ENCODE data around the gene CNTNAP5. TPM values are rescaled to one million over a fixed set of nuclear protein-coding genes. Genes with fewer than 3 reads are reported as not detected.

The CNTNAP5 gene
- total and polyA plus RNA-seq, 2 donors (not counting 3 experiments of a cell fraction or from before 2014, with no cell fraction given) = not detected

GRCh38 chr2:124053796-124054195, 28.7 kb downstream of the CNTNAP5 start:
- Histone ChIP-seq H3K4me3 (replicated peaks in 1 of 3; ENCODE audit: insufficient read depth in 1 of 3, low read depth in 1 of 3, low read length in 3 of 3) (no peak overlapping the region), H3K9me1 (replicated peaks; ENCODE audit: control insufficient read depth, extremely low read depth, insufficient read depth, low read length) (no peaks in the 10 kb centered on the region), H3K9me3 (replicated peaks; ENCODE audit: control insufficient read depth, insufficient read depth, low read length) (no peaks in the 10 kb centered on the region), H3K27me3 (ENCODE audit: control insufficient read depth in 2 of 2, insufficient read depth in 2 of 2, low read length in 2 of 2) (no peaks in the 10 kb centered on the region), H4K20me1 (replicated peaks; ENCODE audit: control insufficient read depth, extremely low read depth, insufficient read depth, low read length) (no peaks in the 10 kb centered on the region), H3K79me2 (ENCODE audit: control insufficient read depth, insufficient read depth, low read length) (no peaks in the 10 kb centered on the region), H3K36me3 (ENCODE audit: control insufficient read depth in 2 of 2, extremely low read depth in 1 of 2, insufficient read depth in 2 of 2, low read length in 2 of 2) (no peaks in the 10 kb centered on the region), H3K9ac (replicated peaks; ENCODE audit: extremely low read depth, insufficient read depth, low read length) (no peak overlapping the region), H3K4me1 (ENCODE audit: control insufficient read depth, extremely low read depth, insufficient read depth, low read length) (no peaks in the 10 kb centered on the region), H3K4me2 (ENCODE audit: insufficient read depth, low read length) (no peak overlapping the region), H2AFZ (ENCODE audit: low read depth, low read length) (no peak overlapping the region), H3K27ac (ENCODE audit: insufficient read depth, low read depth, low read length) (no peak overlapping the region)
- ChIA-PET POLR2A (no interaction called here), CTCF (no interaction called here)
- intact Hi-C loops (cut with micrococcal nuclease) (no loop called here), dilution Hi-C loops (cut with MboI; ENCODE audit: extremely low pct_ligation_motif_present, low sequenced_read_pairs) (no loop called here)
- FAIRE-seq = no peak
- no peak for TF ChIP-seq GATA2 (IDR thresholded peaks at IDR 0.05; ENCODE audit: insufficient read depth, insufficient read length, low read depth, low read length)
- TF ChIP-seq JUN (IDR thresholded peaks at IDR 0.05; ENCODE audit: borderline replicate concordance, insufficient read depth, insufficient read length, low read depth) = no peak
- no peak for TF ChIP-seq MAX (IDR thresholded peaks at IDR 0.05; ENCODE audit: insufficient read depth, insufficient read length)
- TF ChIP-seq EZH2 (IDR thresholded peaks at IDR 0.05; ENCODE audit: borderline replicate concordance, low read depth, low read length, severe bottlenecking) = no peak
- no peak for TF ChIP-seq MYC (IDR thresholded peaks at IDR 0.05; ENCODE audit: low read depth, low read length)
- no peak for TF ChIP-seq POLR2A (IDR thresholded peaks at IDR 0.05; ENCODE audit: low read depth, low read length)
- TF ChIP-seq POLR2AphosphoS5 (IDR thresholded peaks at IDR 0.05; ENCODE audit: insufficient read depth, low read depth, low read length) = no peak
- BruUV-seq (replicated peaks) = no TSS peak
- no peak for DNase-seq (ENCODE audit: low read depth, low spot score)

DNA sequence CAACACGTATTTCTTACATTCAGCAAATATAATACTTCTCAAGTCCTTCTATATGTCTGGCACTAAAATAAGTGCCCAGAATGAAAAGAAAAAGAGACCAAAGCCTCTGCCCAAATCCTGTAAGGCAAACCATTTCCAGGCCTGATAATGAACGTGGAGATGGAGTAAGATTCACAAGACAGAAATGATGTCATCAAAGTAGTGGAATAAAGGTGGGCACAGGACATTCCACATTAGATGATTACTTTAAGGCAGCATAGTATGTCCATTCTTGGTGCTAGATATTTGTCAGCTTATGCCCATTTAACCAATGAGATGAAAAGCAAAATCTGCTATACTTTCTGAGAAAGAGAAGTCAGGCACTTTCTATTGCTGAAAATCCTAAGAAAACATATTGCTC, 38.5 kb downstream of the CNTNAP5 start:
- Histone ChIP-seq H3K4me2 (ENCODE audit: insufficient read depth, low read length) (no peak overlapping the region), H4K20me1 (replicated peaks; ENCODE audit: control insufficient read depth, extremely low read depth, insufficient read depth, low read length) (no peaks in the 10 kb centered on the region), H3K4me1 (ENCODE audit: control insufficient read depth, extremely low read depth, insufficient read depth, low read length) (no peaks in the 10 kb centered on the region), H3K4me3 (replicated peaks in 1 of 3; ENCODE audit: insufficient read depth in 1 of 3, low read depth in 1 of 3, low read length in 3 of 3) (no peak overlapping the region), H3K27ac (ENCODE audit: insufficient read depth, low read depth, low read length) (no peak overlapping the region), H3K27me3 (ENCODE audit: control insufficient read depth in 2 of 2, insufficient read depth in 2 of 2, low read length in 2 of 2) (no peaks in the 10 kb centered on the region), H3K9me1 (replicated peaks; ENCODE audit: control insufficient read depth, extremely low read depth, insufficient read depth, low read length) (no peaks in the 10 kb centered on the region), H3K9ac (replicated peaks; ENCODE audit: extremely low read depth, insufficient read depth, low read length) (no peak overlapping the region), H3K9me3 (replicated peaks; ENCODE audit: control insufficient read depth, insufficient read depth, low read length) (peaks cover 5% of the 10 kb centered on the region), H3K36me3 (ENCODE audit: control insufficient read depth in 2 of 2, extremely low read depth in 1 of 2, insufficient read depth in 2 of 2, low read length in 2 of 2) (no peaks in the 10 kb centered on the region), H2AFZ (ENCODE audit: low read depth, low read length) (no peak overlapping the region), H3K79me2 (ENCODE audit: control insufficient read depth, insufficient read depth, low read length) (no peaks in the 10 kb centered on the region)
- ChIA-PET POLR2A (no interaction called here), CTCF (no interaction called here)
- FAIRE-seq (no peak), DNase-seq (ENCODE audit: low read depth, low spot score) (no peak)
- BruUV-seq (replicated peaks) = no TSS peak
- dilution Hi-C loops (cut with MboI; ENCODE audit: extremely low pct_ligation_motif_present, low sequenced_read_pairs) = no loop called here
- intact Hi-C loops (cut with micrococcal nuclease) = no loop called here
- no peak for TF ChIP-seq JUN (IDR thresholded peaks at IDR 0.05; ENCODE audit: borderline replicate concordance, insufficient read depth, insufficient read length, low read depth)
- no peak for TF ChIP-seq FOS (IDR thresholded peaks at IDR 0.05; ENCODE audit: borderline replicate concordance, insufficient read depth, low read length)
- TF ChIP-seq GATA2 (IDR thresholded peaks at IDR 0.05; ENCODE audit: insufficient read depth, insufficient read length, low read depth, low read length) = no peak
- no peak for TF ChIP-seq POLR2A (IDR thresholded peaks at IDR 0.05; ENCODE audit: low read depth, low read length)
- no peak for TF ChIP-seq POLR2AphosphoS5 (IDR thresholded peaks at IDR 0.05; ENCODE audit: insufficient read depth, low read depth, low read length)
- no peak for TF ChIP-seq CTCF (IDR thresholded peaks at IDR 0.05; ENCODE audit: extremely low read depth in 1 of 2, insufficient read depth in 1 of 2, low read depth in 1 of 2, low read length in 2 of 2)
- no peak for TF ChIP-seq EZH2 (IDR thresholded peaks at IDR 0.05; ENCODE audit: borderline replicate concordance, low read depth, low read length, severe bottlenecking)
- no peak for TF ChIP-seq MAX (IDR thresholded peaks at IDR 0.05; ENCODE audit: insufficient read depth, insufficient read length)
- TF ChIP-seq MYC (IDR thresholded peaks at IDR 0.05; ENCODE audit: low read depth, low read length) = no peak

Data from endothelial cell of umbilical vein (primary cell).